Liver (tissue), 9 donors: ENCODE results near the gene IL17RE. TPM values are rescaled to one million over a fixed set of nuclear protein-coding genes. Genes with fewer than 3 reads are reported as not detected.

ENCODE experiments used
- DNase-seq: peaks from one replicate; pipeline ENCODE4 v3.0.0-alpha.2; 2017; ENCODE audit warnings: low spot score
- H3K27ac ChIP-seq, 2 donors: one replicate each; pipeline ENCODE4 v1.7.0; 2013; ENCODE audit warnings: inconsistent platforms in 2 of 2, low read length in 2 of 2, control low read depth in 1 of 2, low read depth in 1 of 2, mild to moderate bottlenecking in 1 of 2
- H3K27me3 ChIP-seq, 4 donors: one replicate each; pipeline versions ENCODE4 v1.6.1 to v1.7.0; 2013; ENCODE audit warnings: low read length in 3 of 4, inconsistent platforms in 1 of 4, mild to moderate bottlenecking in 1 of 4, moderate library complexity in 1 of 4; ENCODE audit not compliant: control insufficient read depth in 4 of 4, insufficient read depth in 4 of 4
- H3K36me3 ChIP-seq, 4 donors: one replicate each; pipeline versions ENCODE4 v1.6.1 to v1.7.0; 2013; ENCODE audit warnings: low read length in 3 of 4, mild to moderate bottlenecking in 3 of 4, low read depth in 1 of 4, moderate library complexity in 1 of 4; ENCODE audit not compliant: control insufficient read depth in 4 of 4, insufficient read depth in 3 of 4
- H3K4me1 ChIP-seq, 4 donors: one replicate each; pipeline versions ENCODE4 v1.6.1 to v1.7.0; 2013; ENCODE audit warnings: low read length in 3 of 4, mild to moderate bottlenecking in 3 of 4, moderate library complexity in 1 of 4; ENCODE audit not compliant: control insufficient read depth in 4 of 4, insufficient read depth in 4 of 4
- H3K4me3 ChIP-seq, 3 donors: one replicate each; pipeline versions ENCODE4 v1.6.1 to v1.7.0; 2013; ENCODE audit warnings: low read length in 3 of 3, control low read depth in 1 of 3, low read depth in 1 of 3, mild to moderate bottlenecking in 1 of 3
- H3K9ac ChIP-seq, 2 donors: one replicate each; pipeline ENCODE4 v1.7.0; 2013; ENCODE audit warnings: low read length in 2 of 2, mild to moderate bottlenecking in 2 of 2, moderate library complexity in 2 of 2, control low read depth in 1 of 2, low read depth in 1 of 2
- H3K9me3 ChIP-seq, 4 donors: one replicate each; pipeline versions ENCODE4 v1.6.1 to v1.7.0; 2013; ENCODE audit warnings: low read length in 3 of 4; ENCODE audit not compliant: control insufficient read depth in 4 of 4
- CTCF ChIP-seq: fragments of 150-350 bp; IDR thresholded peaks from 2 replicates; pipeline ENCODE4 v1.5.1; 2017; ENCODE audit warnings: improper control_type of control experiment, low read depth, low read length; ENCODE audit not compliant: missing input control
- FOXA1 ChIP-seq: IDR thresholded peaks from 2 replicates; pipeline ENCODE4 v1.6.1; 2016; ENCODE audit warnings: antibody characterized with exemption
- FOXA2 ChIP-seq: IDR thresholded peaks from 2 replicates; pipeline ENCODE4 v1.6.1; 2016; ENCODE audit warnings: antibody characterized with exemption
- GABPA ChIP-seq, 2 donors: IDR thresholded peaks in 1 of 2; conservative IDR thresholded peaks in 1 of 2; 2 replicates each; pipeline ENCODE4 v1.6.1; 2016; ENCODE audit warnings: antibody characterized with exemption in 2 of 2, mild to moderate bottlenecking in 1 of 2, moderate library complexity in 1 of 2
- HNF4A ChIP-seq, 2 donors: conservative IDR thresholded peaks; 2 replicates each; pipeline ENCODE4 v1.6.1; 2016; ENCODE audit warnings: antibody characterized with exemption in 2 of 2, mild to moderate bottlenecking in 2 of 2
- HNF4G ChIP-seq: IDR thresholded peaks from 2 replicates; pipeline ENCODE4 v1.6.1; 2016; ENCODE audit warnings: antibody characterized with exemption
- JUND ChIP-seq, 2 donors: IDR thresholded peaks; 2 replicates each; pipeline ENCODE4 v1.6.1; 2016; ENCODE audit warnings: antibody characterized with exemption in 2 of 2
- MAX ChIP-seq: IDR thresholded peaks from 2 replicates; pipeline ENCODE4 v1.6.1; 2016; ENCODE audit warnings: antibody characterized with exemption
- NR2F2 ChIP-seq: IDR thresholded peaks from 2 replicates; pipeline ENCODE4 v1.6.1; 2016; ENCODE audit warnings: antibody characterized with exemption
- RAD21 ChIP-seq, 2 donors: IDR thresholded peaks; 2 replicates each; pipeline ENCODE4 v1.6.1; 2016; ENCODE audit warnings: antibody characterized with exemption in 2 of 2, mild to moderate bottlenecking in 2 of 2
- REST ChIP-seq: IDR thresholded peaks from 2 replicates; pipeline ENCODE4 v1.6.1; 2016; ENCODE audit warnings: antibody characterized with exemption, mild to moderate bottlenecking
- RXRA ChIP-seq, 2 donors: IDR thresholded peaks; 2 replicates each; pipeline ENCODE4 v1.6.1; 2017 to 2018; ENCODE audit warnings: antibody characterized with exemption in 2 of 2, mild to moderate bottlenecking in 1 of 2
- SP1 ChIP-seq: IDR thresholded peaks from 2 replicates; pipeline ENCODE4 v1.6.1; 2018; ENCODE audit warnings: antibody characterized with exemption, mild to moderate bottlenecking
- TAF1 ChIP-seq: conservative IDR thresholded peaks from 2 replicates; pipeline ENCODE4 v1.6.1; 2016; ENCODE audit warnings: antibody characterized with exemption, mild to moderate bottlenecking
- YY1 ChIP-seq: IDR thresholded peaks from 2 replicates; pipeline ENCODE4 v1.6.1; 2016; ENCODE audit warnings: antibody characterized with exemption, mild to moderate bottlenecking
- ZBTB33 ChIP-seq: IDR thresholded peaks from 2 replicates; pipeline ENCODE4 v1.6.1; 2016; ENCODE audit warnings: antibody characterized with exemption
- WGBS: extraction: QIAGEN DNeasy Blood & Tissue Kit; methylation state at CpG from one replicate; pipeline ENCODE4 v1.1.7; 2013; 5-methylcytosine and 5-hydroxymethylcytosine counted together
- polyA plus RNA-seq, 2 donors: library from polyadenylated mRNA; stranded (reverse) in 1 of 2; unstranded in 1 of 2; fragments of 200-250 nt in 1 of 2; fragments of >200 nt in 1 of 2; fragmentation: Nextera tagmentation in 1 of 2; extraction: Ambion mirVana in 1 of 2; gene quantifications; one replicate each; pipeline versions ENCODE4 v1.2.1 to v1.2.3, GENCODE V29; 2013 to 2015
- total RNA-seq, 2 donors: library from RNA; depleted of rRNA; stranded (reverse); fragments of >200 nt; gene quantifications; one replicate each; pipeline ENCODE4 v1.2.3, GENCODE V29; 2014
- donor health status: healthy.
- donor health status: healthy.
- donor health status: healthy.
- donor health status: healthy.
- donor health status: healthy.

IL17RE gene
- total and polyA plus RNA-seq, 4 donors = 0.42 to 2.1 (median 0.90) TPM

GRCh38 chr3:9932843-9933560, 30.4 kb downstream of the IL17RE start:
- Histone ChIP-seq H3K27ac (peak overlapping the region; percentile 87 to 93), H3K9me3 (no peaks in the 10 kb centered on the region), H3K27me3 (no peaks in the 10 kb centered on the region), H3K36me3 (peaks cover 7 to 40% (median 13%) of the 10 kb centered on the region in 4 donors), H3K4me3 (peak overlapping the region; percentile 68 to 70 (median 69)), H3K9ac (peak overlapping the region in 1 of 2 donors; percentile 5), H3K4me1 (peaks cover 4 to 29% (median 22%) of the 10 kb centered on the region in 4 donors)
- TF ChIP-seq GABPA (IDR thresholded peaks at IDR 0.05 in 1 of 2, conservative IDR thresholded peaks at IDR 0.05 in 1 of 2) (no peak), FOXA2 (no peak), FOXA1 (no peak), NR2F2 (no peak), MAX (no peak), RXRA (IDR thresholded peaks at IDR 0.05) (no peak), CTCF (peak; percentile 61), TAF1 (no peak), JUND (IDR thresholded peaks at IDR 0.05) (no peak), REST (no peak), SP1 (no peak), HNF4G (no peak), YY1 (no peak), HNF4A (conservative IDR thresholded peaks at IDR 0.05) (no peak), RAD21 (IDR thresholded peaks at IDR 0.05) (peak; percentile 72 to 74), ZBTB33 (no peak)
- under 1% methylated on average over 77 of the region's 77 CpGs for WGBS
- DNase-seq = peak; percentile 80
